IMR-90 (cell line): ENCODE data around the gene FOXP1. TPM values are rescaled to one million over a fixed set of nuclear protein-coding genes. Genes with fewer than 3 reads are reported as not detected.

Source experiments
- ATAC-seq: fragments of 200-7000 bp; cut with Tn5 transposase; 2 replicates; pipeline ENCODE4 v1.9.1; 2020; ENCODE audit warnings: low read depth, mild to moderate bottlenecking, moderate library complexity
- BruUV-seq: library from RNA; stranded (reverse); fragments of 400-500 nt; replicated peaks from 2 replicates; lab custom pipeline; 2021; lab: Mats Ljungman, UMichigan
- CTCF ChIA-PET: fragments of 300-600 bp; formaldehyde crosslinking; extraction: SDS; loops from one replicate; lab custom pipeline; 2021; ENCODE audit warnings: antibody characterized with exemption; lab: Yijun Ruan, JAX
- POLR2A ChIA-PET: fragments of 300-600 bp; sonication (Branson Sonifier 250); formaldehyde crosslinking; loops from one replicate; lab custom pipeline; 2022; ENCODE audit warnings: antibody characterized with exemption; ENCODE audit not compliant: unreplicated experiment; lab: Charles Lee
- DNase-seq: peaks from one replicate; pipeline ENCODE4 v3.0.0; 2013
- H2AFZ ChIP-seq: replicated peaks from 2 replicates; pipeline ENCODE3; 2013; ENCODE audit warnings: low read length, mild to moderate bottlenecking; ENCODE audit not compliant: poor library complexity
- H2AK5ac ChIP-seq: 2 replicates; pipeline ENCODE4 v1.6.1; 2013; ENCODE audit warnings: low read depth, low read length, inconsistent platforms
- H2AK9ac ChIP-seq: replicated peaks from 2 replicates; pipeline ENCODE3; 2013; ENCODE audit warnings: mild to moderate bottlenecking, low read depth, low read length, moderate library complexity; ENCODE audit not compliant: poor library complexity
- H2BK120ac ChIP-seq: 2 replicates; pipeline ENCODE4 v1.6.1; 2013; ENCODE audit warnings: low read depth, low read length, inconsistent platforms
- H2BK15ac ChIP-seq: 3 replicates; pipeline ENCODE4 v1.6.1; 2013; ENCODE audit warnings: low read depth, low read length, inconsistent platforms
- H2BK20ac ChIP-seq: 2 replicates; pipeline ENCODE4 v1.6.1; 2013; ENCODE audit warnings: low read depth, mild to moderate bottlenecking, inconsistent platforms, low read length, moderate library complexity
- H2BK5ac ChIP-seq: 2 replicates; pipeline ENCODE4 v1.6.1; 2013; ENCODE audit warnings: mild to moderate bottlenecking, low read depth, low read length, inconsistent platforms; ENCODE audit not compliant: poor library complexity, severe bottlenecking
- H3K14ac ChIP-seq: replicated peaks from 2 replicates; pipeline ENCODE4 v1.6.1; 2013; ENCODE audit warnings: low read depth, low read length, inconsistent platforms
- H3K18ac ChIP-seq: 2 replicates; pipeline ENCODE4 v1.6.1; 2013; ENCODE audit warnings: low read depth, low read length, control low read depth
- H3K23ac ChIP-seq: 2 replicates; pipeline ENCODE4 v1.6.1; 2013; ENCODE audit warnings: low read depth, low read length, inconsistent platforms
- H3K27ac ChIP-seq: 2 replicates; pipeline ENCODE4 v1.5.1; 2013; ENCODE audit warnings: mild to moderate bottlenecking, control low read depth, low read length; ENCODE audit not compliant: insufficient read depth
- H3K27me3 ChIP-seq: 2 replicates; pipeline ENCODE4 v1.6.1; 2013; ENCODE audit warnings: low read length; ENCODE audit not compliant: control insufficient read depth, insufficient read depth
- H3K36me3 ChIP-seq: 2 replicates; pipeline ENCODE4 v1.6.1; 2013; ENCODE audit warnings: low read length, mixed read lengths; ENCODE audit not compliant: control insufficient read depth, insufficient read depth
- H3K4ac ChIP-seq: 2 replicates; pipeline ENCODE4 v1.6.1; 2013; ENCODE audit warnings: low read depth, low read length, inconsistent platforms
- H3K4me1 ChIP-seq: 2 replicates; pipeline ENCODE4 v1.6.1; 2013; ENCODE audit warnings: low read length, mixed read lengths; ENCODE audit not compliant: control insufficient read depth, insufficient read depth
- H3K4me2 ChIP-seq: 2 replicates; pipeline ENCODE4 v1.6.1; 2013; ENCODE audit warnings: low read depth, mild to moderate bottlenecking, control low read depth, low read length, moderate library complexity
- H3K4me3 ChIP-seq: 2 replicates; pipeline ENCODE4 v1.5.1; 2013; ENCODE audit warnings: low read depth, mild to moderate bottlenecking, control low read depth, low read length, moderate library complexity; ENCODE audit not compliant: insufficient read depth
- H3K56ac ChIP-seq: 2 replicates; pipeline ENCODE4 v1.6.1; 2013; ENCODE audit warnings: low read length, inconsistent platforms; ENCODE audit not compliant: insufficient read depth; ENCODE audit errors: extremely low read depth
- H3K79me1 ChIP-seq, 2 experiments: 2 replicates each; pipeline ENCODE4 v1.6.1; 2013; ENCODE audit warnings: low read length in 2 of 2, inconsistent platforms in 1 of 2, low read depth in 1 of 2
- H3K9ac ChIP-seq: 2 replicates; pipeline ENCODE4 v1.6.1; 2013; ENCODE audit warnings: low read depth, low read length, control low read depth
- H3K9me1 ChIP-seq: 2 replicates; pipeline ENCODE4 v1.6.1; 2013; ENCODE audit warnings: low read length, inconsistent platforms; ENCODE audit not compliant: insufficient read depth
- H3K9me3 ChIP-seq: 2 replicates; pipeline ENCODE4 v1.6.1; 2013; ENCODE audit warnings: low read length; ENCODE audit not compliant: control insufficient read depth, insufficient read depth
- H4K20me1 ChIP-seq: 2 replicates; pipeline ENCODE4 v1.6.1; 2013; ENCODE audit warnings: low read length, inconsistent platforms; ENCODE audit not compliant: insufficient read depth
- H4K5ac ChIP-seq: 2 replicates; pipeline ENCODE4 v1.6.1; 2013; ENCODE audit warnings: mild to moderate bottlenecking, low read depth, low read length, control low read depth
- H4K8ac ChIP-seq, 2 experiments: 2 replicates each; pipeline ENCODE4 v1.6.1; 2013; ENCODE audit warnings: low read depth in 2 of 2, low read length in 2 of 2, control low read depth in 1 of 2, inconsistent platforms in 1 of 2
- H4K91ac ChIP-seq: 2 replicates; pipeline ENCODE4 v1.6.1; 2013; ENCODE audit warnings: low read depth, low read length, inconsistent platforms; ENCODE audit not compliant: insufficient read depth
- FOS ChIP-seq: fragments of 150-350 bp; IDR thresholded peaks from 2 replicates; pipeline ENCODE4 v1.6.1; 2016; ENCODE audit warnings: low read depth, low read length
- MAFK ChIP-seq: IDR thresholded peaks from 2 replicates; pipeline ENCODE4 v1.6.1; 2012; ENCODE audit warnings: low read depth, low read length, improper control_type of control experiment
- NFE2L2 ChIP-seq: fragments of 150-350 bp; IDR thresholded peaks from 2 replicates; pipeline ENCODE4 v1.6.1; 2016; ENCODE audit warnings: low read depth, mild to moderate bottlenecking, low read length
- WGBS, 2 experiments: methylation state at CpG; one replicate each; pipeline versions ENCODE4 v1.1.5 to v1.1.7; 2013; ENCODE audit warnings: missing lambda C conversion rate in 2 of 2; ENCODE audit not compliant: insufficient read length in 1 of 2; ENCODE audit errors: extremely low coverage in 2 of 2; 5-methylcytosine and 5-hydroxymethylcytosine counted together
- dilution Hi-C: fragments of 300-500 bp; cut with HindIII; formaldehyde crosslinking; loops from one replicate; pipeline ENCODE4 v1.14.3; 2018; ENCODE audit warnings: low sequenced_read_pairs; ENCODE audit not compliant: unreplicated experiment
- in situ Hi-C: fragments of 300-500 bp; cut with MboI; formaldehyde crosslinking; loops from 3 replicates; pipeline ENCODE4 v1.14.3; 2019; ENCODE audit warnings: low sequenced_read_pairs, inconsistent platforms, mixed read lengths
- intact Hi-C: fragments of 100-400 bp; cut with micrococcal nuclease; formaldehyde crosslinking; loops from 2 replicates; pipeline ENCODE4 v1.10.0; 2022
- polyA plus RNA-seq, 3 experiments: library from polyadenylated mRNA; depleted of rRNA; stranded (reverse); fragments of >200 nt; gene quantifications; 2 replicates each; pipeline ENCODE4 v1.2.3, GENCODE V29; 2012; ENCODE audit warnings: low replicate concordance in 1 of 3
- total RNA-seq: library from RNA; depleted of rRNA; stranded (reverse); fragments of >200 nt; gene quantifications from 2 replicates; pipeline ENCODE4 v1.2.3, GENCODE V29; 2012
- TF ChIP-seq, protein P1 (sequence below): fragments of 150-350 bp; IDR thresholded peaks from 2 replicates; pipeline ENCODE4 v1.6.1; 2017; ENCODE audit warnings: mild to moderate bottlenecking, antibody characterized with exemption, low read length, low read depth

Gene FOXP1
- total and polyA plus RNA-seq, 2 of the 4 experiments (the other 2 are of a cell fraction) = 37.0 to 132 TPM

- no peak overlapping the region for H2AK5ac ChIP-seq
- H2BK120ac ChIP-seq = no peak overlapping the region
- in situ Hi-C loops = no loop called here
- H3K4me1 ChIP-seq = no peaks in the 10 kb centered on the region
- no peaks in the 10 kb centered on the region for H3K27me3 ChIP-seq
- H4K5ac ChIP-seq = no peak overlapping the region
- no peak overlapping the region for H3K18ac ChIP-seq
- ChIA-PET CTCF (no interaction called here), POLR2A (no interaction called here)
- H3K9me1 ChIP-seq = no peaks in the 10 kb centered on the region
- ATAC-seq (no peak), DNase-seq (no peak)
- no peak overlapping the region for H2BK5ac ChIP-seq
- no CpG with 5 or more reads among the region's 4 CpGs for WGBS, 2 experiments
- no peak overlapping the region for H2AFZ ChIP-seq
- no peak overlapping the region for H4K91ac ChIP-seq
- H3K9me3 ChIP-seq = no peaks in the 10 kb centered on the region
- no peaks in the 10 kb centered on the region for H4K20me1 ChIP-seq
- H3K79me1 ChIP-seq = no peaks in the 10 kb centered on the region
- no peak overlapping the region for H3K23ac ChIP-seq
- H3K36me3 ChIP-seq = no peaks in the 10 kb centered on the region
- H2BK15ac ChIP-seq = no peak overlapping the region
- no peak overlapping the region for H3K4me2 ChIP-seq
- H2BK20ac ChIP-seq = no peak overlapping the region
- no peak overlapping the region for H2AK9ac ChIP-seq
- no peak overlapping the region for H3K56ac ChIP-seq
- intact Hi-C loops = no loop called here
- BruUV-seq = no TSS peak
- H3K14ac ChIP-seq = no peak overlapping the region
- no peak overlapping the region for H3K27ac ChIP-seq
- dilution Hi-C loops = no loop called here
- H3K4me3 ChIP-seq = no peak overlapping the region
- TF ChIP-seq NFE2L2 (no peak), FOS (no peak), MAFK (no peak)
- TF ChIP-seq, protein P1, sequence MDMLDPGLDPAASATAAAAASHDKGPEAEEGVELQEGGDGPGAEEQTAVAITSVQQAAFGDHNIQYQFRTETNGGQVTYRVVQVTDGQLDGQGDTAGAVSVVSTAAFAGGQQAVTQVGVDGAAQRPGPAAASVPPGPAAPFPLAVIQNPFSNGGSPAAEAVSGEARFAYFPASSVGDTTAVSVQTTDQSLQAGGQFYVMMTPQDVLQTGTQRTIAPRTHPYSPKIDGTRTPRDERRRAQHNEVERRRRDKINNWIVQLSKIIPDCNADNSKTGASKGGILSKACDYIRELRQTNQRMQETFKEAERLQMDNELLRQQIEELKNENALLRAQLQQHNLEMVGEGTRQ = no peak
- no peak overlapping the region for H3K4ac ChIP-seq
- H4K8ac ChIP-seq = no peak overlapping the region
- no peak overlapping the region for H3K9ac ChIP-seq
Observed at GRCh38 chr3:70927239-70927638, 656.3 kb downstream of the FOXP1 start.
